ENCODE data around the gene HMGN5.

Gene HMGN5

DNA sequence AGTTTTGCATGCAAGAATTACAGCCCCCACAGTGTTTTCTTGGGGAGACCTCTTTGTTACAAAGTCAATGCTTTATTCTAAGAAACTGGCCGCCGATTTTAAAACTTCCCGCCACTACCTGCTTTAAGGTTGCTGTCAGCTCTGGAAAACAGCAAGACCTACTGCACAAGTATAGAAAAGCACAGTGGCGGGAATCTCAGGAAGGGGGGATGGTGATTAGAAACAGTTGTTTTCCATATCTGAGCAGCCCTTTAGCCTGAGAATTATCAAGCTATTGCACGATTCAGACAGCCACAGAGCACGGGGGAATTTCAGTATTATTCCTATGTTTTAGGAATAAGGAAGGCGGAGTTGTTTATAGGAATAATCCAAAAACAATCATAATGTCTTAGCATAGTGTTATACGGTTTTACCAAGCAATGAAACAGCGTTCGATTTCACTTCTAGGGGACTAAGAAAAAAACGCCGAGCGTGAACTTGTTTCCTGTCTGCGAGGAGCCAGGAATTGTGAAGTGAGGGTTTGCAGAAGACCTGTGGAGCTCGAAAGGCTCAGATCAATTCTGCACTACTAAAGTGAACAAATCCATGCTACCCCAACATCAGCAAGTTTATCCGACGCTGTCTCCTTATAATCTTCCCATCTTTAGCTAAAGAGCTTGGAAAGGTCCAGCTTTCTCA is 81.3 kb downstream of the HMGN5 start:
- DNase-seq = no peak
- no peak for ATAC-seq

DNA sequence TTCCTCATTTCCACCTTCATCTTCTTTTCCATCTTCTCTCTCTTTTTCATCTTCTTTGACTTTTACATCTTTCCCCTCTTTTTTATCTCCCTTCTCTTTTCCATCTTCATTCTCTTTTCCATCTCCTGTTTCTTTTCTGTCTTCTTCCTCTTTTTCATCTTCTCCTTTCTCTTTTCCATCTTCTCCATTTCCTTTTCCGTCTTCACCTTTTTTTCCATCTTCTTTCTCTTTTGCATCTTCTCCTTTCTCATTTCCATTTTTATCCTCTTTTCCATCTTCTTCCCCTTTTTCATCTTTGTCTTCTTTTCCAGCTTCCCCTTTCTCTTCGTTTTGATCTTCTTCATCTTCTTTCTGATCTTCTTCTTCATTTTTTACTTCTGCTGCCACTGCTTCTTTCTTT is 87.0 kb downstream of the HMGN5 start:
- no peak for ATAC-seq
- no peak for DNase-seq

DNA sequence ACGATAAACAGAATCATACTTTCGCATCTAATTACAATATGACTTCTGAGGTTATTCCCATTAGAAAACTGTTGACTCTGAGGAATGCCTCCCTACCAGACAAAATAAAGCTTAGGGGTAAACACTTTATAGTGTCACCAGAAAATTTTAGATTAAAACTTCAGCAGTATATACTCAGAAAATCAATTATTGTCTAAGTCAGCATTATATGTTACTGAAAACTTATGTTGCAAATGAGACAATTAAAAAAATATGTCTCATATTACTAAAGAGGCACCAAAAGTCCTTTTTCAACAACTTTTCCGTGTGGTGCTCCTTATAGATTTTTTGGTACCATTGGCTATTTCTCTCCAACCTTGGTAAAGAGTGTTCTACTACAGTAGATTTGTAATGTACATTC is 91.4 kb downstream of the HMGN5 start:
- DNase-seq = no peak
- ATAC-seq = no peak

DNA sequence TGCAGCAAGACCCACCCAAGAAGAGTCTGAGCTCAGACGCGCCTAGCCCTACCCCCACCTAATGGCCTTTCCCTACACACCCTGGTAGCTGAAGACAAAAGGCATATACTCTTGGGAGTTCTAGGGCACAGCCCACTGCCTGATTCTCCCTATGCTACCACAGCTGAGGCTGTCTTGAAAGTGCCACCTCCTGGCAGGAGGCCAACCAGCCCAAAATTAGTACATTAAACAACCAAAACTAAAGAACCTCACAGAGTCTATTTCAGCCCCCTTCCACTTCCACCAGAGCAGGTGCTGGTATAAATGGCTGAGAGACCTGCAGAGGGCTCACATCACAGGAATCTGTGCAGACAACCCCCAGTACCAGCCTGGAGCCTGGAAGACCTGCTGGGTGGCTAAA is 119.1 kb downstream of the HMGN5 start:
- DNase-seq = no peak
- ATAC-seq = no peak

All from stimulated activated naive CD8-positive, alpha-beta T cell treated with anti-CD3 and anti-CD28 coated beads, Interleukin-15, Interleukin-2, amounts not matched to agents 100 U/mL and 50 U/mL, for 24 hours (primary cell).